ENCODE data around the gene PIK3CD. TPM values are rescaled to one million over a fixed set of nuclear protein-coding genes. Genes with fewer than 3 reads are reported as not detected.

Gene PIK3CD
- total and polyA plus RNA-seq, 2 of the 4 experiments (the other 2 are of a cell fraction), result 5.0 to 12.1 TPM

DNA sequence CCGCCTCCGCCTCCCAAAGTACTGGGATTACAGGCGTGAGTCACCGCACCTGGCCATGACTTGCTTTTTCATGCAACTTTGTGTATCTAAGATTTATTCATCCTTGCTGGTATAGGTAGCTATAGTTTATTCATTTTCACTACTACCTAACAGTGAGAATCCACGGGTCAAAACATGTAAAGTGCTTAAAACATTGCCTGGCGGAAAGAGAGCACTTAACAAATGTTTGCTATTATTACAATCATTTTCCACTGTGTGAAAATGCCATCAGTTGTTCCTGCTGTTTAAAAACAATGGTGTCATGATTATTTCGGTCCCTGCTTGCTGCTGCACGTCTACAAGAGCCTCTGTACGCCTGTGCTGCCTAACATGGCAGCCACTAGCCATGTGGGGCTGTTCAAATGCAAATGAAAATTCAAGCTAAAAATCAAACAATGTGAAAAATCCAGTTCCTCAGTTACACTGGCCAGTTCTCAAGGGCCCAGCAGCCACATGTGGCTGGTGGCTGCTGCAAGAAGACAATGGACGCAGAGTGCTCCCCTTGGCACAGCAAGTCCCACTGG is 107.1 kb downstream of the PIK3CD start:
- Histone ChIP-seq H3K4me3 (ENCODE audit: insufficient read depth, low read depth, low read length) (no peak overlapping the region), H2BK15ac (ENCODE audit: low read depth, low read length) (no peak overlapping the region), H3K9me1 (ENCODE audit: insufficient read depth, low read length) (peaks cover 20% of the 10 kb centered on the region), H3K27me3 (ENCODE audit: control insufficient read depth, insufficient read depth, low read length) (no peaks in the 10 kb centered on the region), H3K4me2 (ENCODE audit: low read depth, low read length) (no peak overlapping the region), H4K91ac (ENCODE audit: insufficient read depth, low read depth, low read length) (no peak overlapping the region), H3K27ac (ENCODE audit: insufficient read depth, low read length) (no peak overlapping the region), H3K36me3 (ENCODE audit: control insufficient read depth, insufficient read depth, low read length) (peaks cover 11% of the 10 kb centered on the region), H2AK5ac (ENCODE audit: low read depth, low read length) (no peak overlapping the region), H3K14ac (replicated peaks; ENCODE audit: low read depth, low read length) (no peak overlapping the region), H4K20me1 (ENCODE audit: insufficient read depth, low read length) (peaks cover 54% of the 10 kb centered on the region), H3K79me1 (ENCODE audit: low read depth in 1 of 2, low read length in 2 of 2) (peaks cover 38 to 58% of the 10 kb centered on the region in 2 experiments), H2BK20ac (ENCODE audit: low read depth, low read length) (no peak overlapping the region), H2BK5ac (ENCODE audit: low read depth, low read length, poor library complexity, severe bottlenecking) (no peak overlapping the region), H2BK120ac (ENCODE audit: low read depth, low read length) (no peak overlapping the region; the same call in 1 of the 2 replicates), H4K5ac (ENCODE audit: low read depth, low read length) (no peak overlapping the region), H2AK9ac (replicated peaks; ENCODE audit: low read depth, low read length, poor library complexity) (no peak overlapping the region), H3K56ac (ENCODE audit: extremely low read depth, insufficient read depth, low read length) (no peak overlapping the region), H3K23ac (ENCODE audit: low read depth, low read length) (no peak overlapping the region), H3K9ac (ENCODE audit: low read depth, low read length) (no peak overlapping the region), H4K8ac (ENCODE audit: low read depth in 2 of 2, low read length in 2 of 2) (no peak overlapping the region), H3K18ac (ENCODE audit: low read depth, low read length) (no peak overlapping the region), H3K9me3 (ENCODE audit: control insufficient read depth, insufficient read depth, low read length) (no peaks in the 10 kb centered on the region), H2AFZ (replicated peaks; ENCODE audit: low read length, poor library complexity) (no peak overlapping the region), H3K4ac (ENCODE audit: low read depth, low read length) (no peak overlapping the region), H3K4me1 (ENCODE audit: control insufficient read depth, insufficient read depth, low read length) (peaks cover 4% of the 10 kb centered on the region)
- intact Hi-C loops (cut with micrococcal nuclease) (no loop called here), in situ Hi-C loops (cut with MboI; ENCODE audit: low sequenced_read_pairs) (no loop called here), dilution Hi-C loops (cut with HindIII; ENCODE audit: low sequenced_read_pairs, unreplicated experiment) (no loop called here)
- WGBS, 2 experiments (ENCODE audit: extremely low coverage in 2 of 2, insufficient read length in 1 of 2), result 100% methylated on average over 3 of the region's 10 CpGs; no CpG with 5 or more reads in 1 of the 2 experiments
- no peak for DNase-seq
- BruUV-seq (replicated peaks), result no TSS peak
- POLR2A ChIA-PET (ENCODE audit: unreplicated experiment), result no interaction called here
- TF ChIP-seq, protein P1, sequence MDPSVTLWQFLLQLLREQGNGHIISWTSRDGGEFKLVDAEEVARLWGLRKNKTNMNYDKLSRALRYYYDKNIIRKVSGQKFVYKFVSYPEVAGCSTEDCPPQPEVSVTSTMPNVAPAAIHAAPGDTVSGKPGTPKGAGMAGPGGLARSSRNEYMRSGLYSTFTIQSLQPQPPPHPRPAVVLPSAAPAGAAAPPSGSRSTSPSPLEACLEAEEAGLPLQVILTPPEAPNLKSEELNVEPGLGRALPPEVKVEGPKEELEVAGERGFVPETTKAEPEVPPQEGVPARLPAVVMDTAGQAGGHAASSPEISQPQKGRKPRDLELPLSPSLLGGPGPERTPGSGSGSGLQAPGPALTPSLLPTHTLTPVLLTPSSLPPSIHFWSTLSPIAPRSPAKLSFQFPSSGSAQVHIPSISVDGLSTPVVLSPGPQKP (IDR thresholded peaks at IDR 0.05; ENCODE audit: borderline replicate concordance, low read depth, low read length), result no peak
- no peak for TF ChIP-seq SMC3 (IDR thresholded peaks at IDR 0.05; ENCODE audit: low read depth, low read length)
- TF ChIP-seq MAZ (IDR thresholded peaks at IDR 0.05; ENCODE audit: borderline replicate concordance, low read depth, low read length), result no peak
- no peak for TF ChIP-seq MXI1 (IDR thresholded peaks at IDR 0.05; ENCODE audit: borderline replicate concordance, low read depth, low read length)
- TF ChIP-seq, protein P2, sequence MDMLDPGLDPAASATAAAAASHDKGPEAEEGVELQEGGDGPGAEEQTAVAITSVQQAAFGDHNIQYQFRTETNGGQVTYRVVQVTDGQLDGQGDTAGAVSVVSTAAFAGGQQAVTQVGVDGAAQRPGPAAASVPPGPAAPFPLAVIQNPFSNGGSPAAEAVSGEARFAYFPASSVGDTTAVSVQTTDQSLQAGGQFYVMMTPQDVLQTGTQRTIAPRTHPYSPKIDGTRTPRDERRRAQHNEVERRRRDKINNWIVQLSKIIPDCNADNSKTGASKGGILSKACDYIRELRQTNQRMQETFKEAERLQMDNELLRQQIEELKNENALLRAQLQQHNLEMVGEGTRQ (IDR thresholded peaks at IDR 0.05; ENCODE audit: low read depth, low read length), result no peak
- TF ChIP-seq RCOR1 (IDR thresholded peaks at IDR 0.05; ENCODE audit: insufficient replicate concordance, low read length), result no peak
- TF ChIP-seq, protein P3, sequence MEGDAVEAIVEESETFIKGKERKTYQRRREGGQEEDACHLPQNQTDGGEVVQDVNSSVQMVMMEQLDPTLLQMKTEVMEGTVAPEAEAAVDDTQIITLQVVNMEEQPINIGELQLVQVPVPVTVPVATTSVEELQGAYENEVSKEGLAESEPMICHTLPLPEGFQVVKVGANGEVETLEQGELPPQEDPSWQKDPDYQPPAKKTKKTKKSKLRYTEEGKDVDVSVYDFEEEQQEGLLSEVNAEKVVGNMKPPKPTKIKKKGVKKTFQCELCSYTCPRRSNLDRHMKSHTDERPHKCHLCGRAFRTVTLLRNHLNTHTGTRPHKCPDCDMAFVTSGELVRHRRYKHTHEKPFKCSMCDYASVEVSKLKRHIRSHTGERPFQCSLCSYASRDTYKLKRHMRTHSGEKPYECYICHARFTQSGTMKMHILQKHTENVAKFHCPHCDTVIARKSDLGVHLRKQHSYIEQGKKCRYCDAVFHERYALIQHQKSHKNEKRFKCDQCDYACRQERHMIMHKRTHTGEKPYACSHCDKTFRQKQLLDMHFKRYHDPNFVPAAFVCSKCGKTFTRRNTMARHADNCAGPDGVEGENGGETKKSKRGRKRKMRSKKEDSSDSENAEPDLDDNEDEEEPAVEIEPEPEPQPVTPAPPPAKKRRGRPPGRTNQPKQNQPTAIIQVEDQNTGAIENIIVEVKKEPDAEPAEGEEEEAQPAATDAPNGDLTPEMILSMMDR (conservative IDR thresholded peaks at IDR 0.05; ENCODE audit: low read depth, low read length), result no peak
- no peak for TF ChIP-seq FOS (IDR thresholded peaks at IDR 0.05; ENCODE audit: low read depth, low read length)
- no peak for TF ChIP-seq POLR2A (IDR thresholded peaks at IDR 0.05; ENCODE audit: low read depth, low read length)
- CTCF ChIA-PET, result interaction anchor here (1.0 kb wide), 1 partner anchor 23 kb away, joined by 3 read pairs; no protein-coding TSS in a partner anchor
- ATAC-seq (ENCODE audit: low read depth), result no peak

All from IMR-90 (cell line).